Endothelial cell of umbilical vein (primary cell): ENCODE measurements around the gene CARD11.

Source experiments
- EZH2 ChIP-seq: IDR thresholded peaks from 2 replicates; pipeline ENCODE4 v1.6.1; 2012; ENCODE audit warnings: borderline replicate concordance, low read depth, mild to moderate bottlenecking, moderate library complexity, low read length, inconsistent platforms; ENCODE audit not compliant: severe bottlenecking
- POLR2AphosphoS5 ChIP-seq: IDR thresholded peaks from 2 replicates; pipeline ENCODE4 v1.6.1; 2012; ENCODE audit warnings: low read depth, mild to moderate bottlenecking, control low read depth, low read length, moderate library complexity; ENCODE audit not compliant: insufficient read depth

GRCh38 chr7:2965745-2966270, 77.9 kb downstream of the CARD11 start:
- TF ChIP-seq POLR2AphosphoS5 (no peak), EZH2 (no peak)
